ENCODE measurements around the gene RAB5IF. TPM values are rescaled to one million over a fixed set of nuclear protein-coding genes. Genes with fewer than 3 reads are reported as not detected.
"Not testable (repeated sequence)": the region's sequence is repeated elsewhere in the genome, so short reads cannot be mapped to it uniquely, and the experiment has no call there.

RAB5IF gene, protein sequence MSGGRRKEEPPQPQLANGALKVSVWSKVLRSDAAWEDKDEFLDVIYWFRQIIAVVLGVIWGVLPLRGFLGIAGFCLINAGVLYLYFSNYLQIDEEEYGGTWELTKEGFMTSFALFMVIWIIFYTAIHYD
- 102 and 111 TPM in 2 replicates for total RNA-seq (2012; rRNA removed)

DNA sequence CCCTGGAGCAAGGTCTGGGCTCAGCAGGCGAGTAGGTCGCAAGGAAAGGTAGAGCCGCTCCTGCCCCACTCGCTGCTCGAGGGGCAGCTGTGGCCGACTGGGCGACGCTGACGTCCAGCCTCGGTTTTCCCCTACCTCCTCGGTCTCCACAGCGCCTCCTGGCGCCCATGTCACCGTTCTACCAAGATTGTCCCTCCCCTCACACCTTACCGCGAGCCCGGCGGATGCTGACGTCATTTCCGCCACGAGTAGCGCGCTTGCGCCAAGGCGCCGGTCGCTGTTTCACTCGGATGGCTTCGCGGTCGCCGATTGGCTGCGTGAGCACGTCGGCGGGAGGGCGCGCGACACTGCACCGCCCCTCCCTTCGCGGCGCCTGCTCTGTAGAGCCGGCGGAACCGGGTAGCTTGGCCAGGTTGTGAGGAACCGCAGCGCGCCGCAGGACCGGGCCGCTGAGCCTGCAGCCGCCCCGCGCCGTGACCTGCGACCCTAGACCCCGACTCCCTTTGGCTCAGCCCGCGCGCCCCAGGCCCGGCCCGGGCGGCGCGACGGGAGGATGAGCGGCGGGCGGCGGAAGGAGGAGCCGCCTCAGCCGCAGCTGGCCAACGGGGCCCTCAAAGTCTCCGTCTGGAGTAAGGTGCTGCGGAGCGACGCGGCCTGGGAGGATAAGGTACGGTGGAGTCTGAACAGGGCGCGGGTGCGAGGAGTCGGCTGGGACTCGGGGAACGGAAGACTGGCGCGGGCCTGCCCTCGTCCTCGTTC, at the start of gene RAB5IF:
Gene RAB5IF, plus strand, starts transcription at position 381 of the 759 bp plus-strand sequence. Its CDS starts 173 bp downstream, at position 554.
- Histone ChIP-seq H3K9ac (ENCODE audit: low read depth, low read length) (peak within 1 kb of the TSS; percentile 94), H3K27me3 (ENCODE audit: control insufficient read depth, insufficient read depth, low read length) (no peaks in the 10 kb centered on the region), H3K4me2 (ENCODE audit: low read length) (peak within 1 kb of the TSS; percentile 92), H3K4me1 (ENCODE audit: control insufficient read depth, insufficient read depth, low read length) (peaks cover 17% of the 10 kb centered on the region), H3K9me3 (replicated peaks; ENCODE audit: low read length) (no peaks in the 10 kb centered on the region), H3K4me3 (ENCODE audit: low read length) (peak within 1 kb of the TSS; percentile 92), H3K36me3 (ENCODE audit: insufficient read depth, low read length) (peaks cover 21% of the 10 kb centered on the region)

DNA sequence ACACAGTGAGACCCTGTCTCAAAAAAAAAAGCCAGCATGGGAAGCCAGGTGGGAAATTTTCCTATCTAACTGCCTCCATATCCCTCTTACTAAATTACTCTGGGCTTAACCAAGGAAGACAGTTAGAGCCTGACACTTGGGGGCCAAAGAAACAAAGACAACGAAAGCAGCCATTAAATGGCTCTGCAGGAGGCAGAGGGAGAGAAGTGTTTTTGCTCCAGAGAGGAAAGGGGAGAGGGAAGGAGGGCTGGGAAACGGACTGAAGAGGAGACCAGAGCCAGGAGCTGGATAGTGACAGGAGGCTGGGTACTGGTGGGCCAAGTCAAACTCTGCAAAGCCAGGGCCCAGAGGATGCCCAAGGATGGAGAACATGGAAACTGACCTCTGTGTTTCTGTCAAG, 42.9 kb upstream of the RAB5IF start:
- Histone ChIP-seq H3K4me1 (ENCODE audit: control insufficient read depth, insufficient read depth, low read length) (no peaks in the 10 kb centered on the region), H3K27me3 (ENCODE audit: control insufficient read depth, insufficient read depth, low read length) (no peaks in the 10 kb centered on the region), H3K4me3 (ENCODE audit: low read length) (no peak overlapping the region), H3K4me2 (ENCODE audit: low read length) (no peak overlapping the region), H3K9ac (ENCODE audit: low read depth, low read length) (no peak overlapping the region), H3K36me3 (ENCODE audit: insufficient read depth, low read length) (no peaks in the 10 kb centered on the region), H3K9me3 (replicated peaks; ENCODE audit: low read length) (peaks cover 3% of the 10 kb centered on the region)

- H3K4me3 ChIP-seq (ENCODE audit: low read length) = no peak overlapping the region
- H3K9ac ChIP-seq (ENCODE audit: low read depth, low read length) = no peak overlapping the region
- no peaks in the 10 kb centered on the region for H3K36me3 ChIP-seq (ENCODE audit: insufficient read depth, low read length)
- no peak overlapping the region for H3K4me2 ChIP-seq (ENCODE audit: low read length)
- H3K4me1 ChIP-seq (ENCODE audit: control insufficient read depth, insufficient read depth, low read length) = no peaks in the 10 kb centered on the region
- H3K27me3 ChIP-seq (ENCODE audit: control insufficient read depth, insufficient read depth, low read length) = no peaks in the 10 kb centered on the region
- peaks cover 3% of the 10 kb centered on the region for H3K9me3 ChIP-seq (replicated peaks; ENCODE audit: low read length)
Observed at GRCh38 chr20:36563374-36563773, 42.2 kb upstream of the RAB5IF start.

DNA sequence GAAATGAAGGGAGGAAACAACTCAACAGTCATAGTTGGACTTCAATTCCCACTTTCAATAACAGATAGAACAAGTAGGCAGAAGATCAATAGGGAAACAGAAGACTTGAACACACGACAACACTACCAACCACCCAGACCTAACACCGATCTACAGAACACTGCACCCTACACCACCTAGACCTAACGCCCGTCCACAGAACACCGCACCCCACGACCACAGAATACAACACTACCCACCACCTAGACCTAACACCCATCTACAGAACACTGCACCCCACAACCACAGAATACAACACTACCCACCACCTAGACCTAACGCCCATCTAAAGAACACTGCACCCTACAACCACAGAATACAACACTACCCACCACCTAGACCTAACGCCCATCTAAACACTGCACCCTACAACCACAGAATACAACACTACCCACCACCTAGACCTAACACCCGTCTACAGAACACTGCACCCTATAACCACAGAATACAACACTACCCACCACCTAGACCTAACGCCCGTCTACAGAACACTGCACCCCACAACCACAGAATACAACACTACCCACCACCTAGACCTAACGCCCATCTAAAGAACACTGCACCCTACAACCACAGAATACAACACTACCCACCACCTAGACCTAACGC, 41.4 kb upstream of the RAB5IF start:
- not testable (repeated sequence) for H3K36me3 ChIP-seq (ENCODE audit: insufficient read depth, low read length); H3K4me3 ChIP-seq (ENCODE audit: low read length); H3K9me3 ChIP-seq (replicated peaks; ENCODE audit: low read length); H3K27me3 ChIP-seq (ENCODE audit: control insufficient read depth, insufficient read depth, low read length); H3K4me2 ChIP-seq (ENCODE audit: low read length); H3K9ac ChIP-seq (ENCODE audit: low read depth, low read length); H3K4me1 ChIP-seq (ENCODE audit: control insufficient read depth, insufficient read depth, low read length)

GRCh38 chr20:36564726-36565121, 40.9 kb upstream of the RAB5IF start:
- H3K9me3 ChIP-seq (replicated peaks; ENCODE audit: low read length); H3K9ac ChIP-seq (ENCODE audit: low read depth, low read length); H3K36me3 ChIP-seq (ENCODE audit: insufficient read depth, low read length); H3K4me2 ChIP-seq (ENCODE audit: low read length); H3K4me1 ChIP-seq (ENCODE audit: control insufficient read depth, insufficient read depth, low read length); H3K4me3 ChIP-seq (ENCODE audit: low read length); H3K27me3 ChIP-seq (ENCODE audit: control insufficient read depth, insufficient read depth, low read length): not testable (repeated sequence)

DNA sequence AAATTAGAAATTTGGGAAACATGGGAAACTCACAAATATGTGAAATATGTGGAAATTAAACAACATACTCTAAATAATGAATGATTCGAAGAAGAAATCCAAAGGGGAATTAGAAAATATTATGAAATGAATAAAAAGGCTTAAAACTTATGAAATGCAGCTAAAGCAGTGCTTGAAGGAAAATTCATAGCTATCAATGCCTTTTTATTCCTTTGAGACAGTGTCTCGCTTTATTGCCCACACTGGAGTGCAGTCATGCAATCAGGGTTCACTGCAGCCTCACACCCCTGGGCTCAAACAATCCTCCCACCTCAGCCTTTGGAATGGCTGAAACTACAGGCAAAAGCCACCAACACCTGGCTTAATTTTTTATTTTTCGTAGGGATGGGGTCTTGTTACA, 40.1 kb upstream of the RAB5IF start:
- no peaks in the 10 kb centered on the region for H3K27me3 ChIP-seq (ENCODE audit: control insufficient read depth, insufficient read depth, low read length)
- no peak overlapping the region for H3K4me2 ChIP-seq (ENCODE audit: low read length)
- H3K4me1 ChIP-seq (ENCODE audit: control insufficient read depth, insufficient read depth, low read length) = peaks cover 7% of the 10 kb centered on the region
- no peak overlapping the region for H3K4me3 ChIP-seq (ENCODE audit: low read length)
- no peaks in the 10 kb centered on the region for H3K36me3 ChIP-seq (ENCODE audit: insufficient read depth, low read length)
- no peak overlapping the region for H3K9ac ChIP-seq (ENCODE audit: low read depth, low read length)
- H3K9me3 ChIP-seq (replicated peaks; ENCODE audit: low read length) = peaks cover 3% of the 10 kb centered on the region

GRCh38 chr20:36569847-36570429, 35.6 kb upstream of the RAB5IF start:
- H3K36me3 ChIP-seq (ENCODE audit: insufficient read depth, low read length) = no peaks in the 10 kb centered on the region
- no peaks in the 10 kb centered on the region for H3K27me3 ChIP-seq (ENCODE audit: control insufficient read depth, insufficient read depth, low read length)
- H3K4me1 ChIP-seq (ENCODE audit: control insufficient read depth, insufficient read depth, low read length) = peaks cover 24% of the 10 kb centered on the region
- H3K9ac ChIP-seq (ENCODE audit: low read depth, low read length) = no peak overlapping the region
- no peak overlapping the region for H3K4me3 ChIP-seq (ENCODE audit: low read length)
- H3K4me2 ChIP-seq (ENCODE audit: low read length) = no peak overlapping the region
- H3K9me3 ChIP-seq (replicated peaks; ENCODE audit: low read length) = peaks cover 3% of the 10 kb centered on the region

DNA sequence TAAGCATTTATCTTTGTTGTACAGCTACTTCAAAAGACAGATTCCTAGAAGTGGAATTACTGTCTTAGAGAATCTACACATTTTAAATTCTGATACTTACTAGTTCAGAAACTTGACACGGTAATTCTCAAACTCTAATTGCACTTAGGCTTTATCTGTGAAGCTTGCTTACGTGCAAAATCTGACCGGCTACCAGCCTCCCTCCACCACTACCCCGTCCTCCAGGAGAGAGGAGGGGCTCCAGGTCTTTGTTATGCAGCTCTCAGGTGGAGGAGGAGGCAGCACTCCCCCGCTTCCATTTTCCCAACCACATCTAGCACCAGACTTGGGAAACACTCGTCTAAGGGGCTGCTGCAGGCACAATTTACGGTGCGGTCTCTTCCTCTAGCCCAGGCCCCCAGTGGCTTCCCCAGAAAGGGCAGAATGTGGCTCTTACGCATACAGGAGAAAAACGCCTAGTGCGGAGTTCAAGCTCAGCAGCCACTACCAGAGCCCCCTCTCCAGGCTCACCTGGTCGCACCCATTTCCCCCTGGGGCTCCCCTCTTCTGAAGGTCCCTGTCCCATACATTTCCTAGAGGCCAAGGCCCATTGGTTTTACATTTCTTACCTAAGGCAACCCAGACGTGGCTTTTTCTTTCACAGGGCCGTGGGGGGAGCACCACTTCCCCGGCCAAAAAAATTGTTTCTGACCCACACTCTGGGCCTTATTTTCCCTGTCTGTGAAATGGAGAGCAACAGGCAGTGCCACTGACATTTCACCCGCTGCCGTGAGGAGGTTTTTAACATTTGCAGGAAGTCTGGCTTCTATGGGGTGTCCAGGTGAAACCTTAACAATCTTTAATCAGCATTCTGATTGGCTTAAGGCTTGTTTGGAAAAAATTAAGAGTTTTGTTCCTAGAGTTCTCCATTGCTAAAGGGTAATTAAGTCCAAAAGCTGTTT, 33.7 kb upstream of the RAB5IF start:
- H3K4me3 ChIP-seq (ENCODE audit: low read length) = no peak overlapping the region

DNA sequence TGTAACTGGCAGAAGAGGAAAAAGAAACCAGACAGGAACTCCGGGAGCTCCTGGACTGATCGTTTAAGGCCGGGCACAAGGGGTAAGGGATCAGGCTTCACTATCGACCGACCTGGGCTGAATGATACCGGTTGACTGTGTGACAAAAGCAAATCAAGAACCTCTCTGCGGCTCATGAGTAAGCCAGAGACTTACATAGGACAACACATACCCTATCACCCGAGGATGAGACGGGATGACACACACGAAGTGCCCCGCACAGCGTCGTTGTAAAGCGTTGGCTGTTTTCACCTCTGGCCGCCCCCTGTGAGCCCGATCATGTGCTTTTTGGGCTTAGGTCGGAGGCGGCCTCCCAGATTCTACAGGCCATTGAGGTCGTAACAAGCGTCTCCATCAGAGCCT, 32.9 kb upstream of the RAB5IF start:
- Histone ChIP-seq H3K27me3 (ENCODE audit: control insufficient read depth, insufficient read depth, low read length) (no peaks in the 10 kb centered on the region), H3K4me2 (ENCODE audit: low read length) (peak overlapping the region; percentile 91), H3K4me3 (ENCODE audit: low read length) (peak overlapping the region; percentile 81), H3K9me3 (replicated peaks; ENCODE audit: low read length) (no peaks in the 10 kb centered on the region), H3K4me1 (ENCODE audit: control insufficient read depth, insufficient read depth, low read length) (peaks cover 31% of the 10 kb centered on the region), H3K9ac (ENCODE audit: low read depth, low read length) (peak overlapping the region; percentile 73), H3K36me3 (ENCODE audit: insufficient read depth, low read length) (no peaks in the 10 kb centered on the region)

More for the DNA sequence above, 33.7 kb upstream of the RAB5IF start:
- H3K4me2 ChIP-seq (ENCODE audit: low read length) = no peak overlapping the region
- no peaks in the 10 kb centered on the region for H3K9me3 ChIP-seq (replicated peaks; ENCODE audit: low read length)
- H3K9ac ChIP-seq (ENCODE audit: low read depth, low read length) = no peak overlapping the region
- no peaks in the 10 kb centered on the region for H3K36me3 ChIP-seq (ENCODE audit: insufficient read depth, low read length)
- peaks cover 31% of the 10 kb centered on the region for H3K4me1 ChIP-seq (ENCODE audit: control insufficient read depth, insufficient read depth, low read length)
- no peaks in the 10 kb centered on the region for H3K27me3 ChIP-seq (ENCODE audit: control insufficient read depth, insufficient read depth, low read length)

GRCh38 chr20:36573103-36573797, 32.3 kb upstream of the RAB5IF start, which contains the start of gene TGIF2:
TGIF2 (plus strand) TSS chr20:36573597; CDS start chr20:36578775, 5,178 bp downstream.
- Histone ChIP-seq H3K4me1 (ENCODE audit: control insufficient read depth, insufficient read depth, low read length) (peaks cover 31% of the 10 kb centered on the region), H3K9me3 (replicated peaks; ENCODE audit: low read length) (no peaks in the 10 kb centered on the region), H3K27me3 (ENCODE audit: control insufficient read depth, insufficient read depth, low read length) (no peaks in the 10 kb centered on the region), H3K9ac (ENCODE audit: low read depth, low read length) (peak within 1 kb of the TSS; percentile 82), H3K4me3 (ENCODE audit: low read length) (peak within 1 kb of the TSS; percentile 81), H3K4me2 (ENCODE audit: low read length) (peak within 1 kb of the TSS; percentile 91), H3K36me3 (ENCODE audit: insufficient read depth, low read length) (no peaks in the 10 kb centered on the region)
